Measurements from ENCODE around the gene NTRK2. TPM values are rescaled to one million over a fixed set of nuclear protein-coding genes. Genes with fewer than 3 reads are reported as not detected.

Gene NTRK2
- total RNA-seq, 1 donor from 2014 or later = 4.6 TPM

DNA sequence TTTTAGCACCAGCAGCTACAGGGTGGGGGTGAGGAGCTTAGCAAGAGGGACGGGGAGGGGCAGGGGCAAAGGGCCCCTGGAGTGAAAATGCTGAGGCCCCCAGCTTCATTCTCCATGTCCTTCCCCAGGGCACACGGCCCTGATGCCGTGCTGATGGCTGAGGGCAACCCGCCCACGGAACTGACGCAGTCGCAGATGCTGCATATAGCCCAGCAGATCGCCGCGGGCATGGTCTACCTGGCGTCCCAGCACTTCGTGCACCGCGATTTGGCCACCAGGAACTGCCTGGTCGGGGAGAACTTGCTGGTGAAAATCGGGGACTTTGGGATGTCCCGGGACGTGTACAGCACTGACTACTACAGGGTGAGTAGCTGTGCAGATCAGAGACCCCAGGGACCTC, 285.6 kb downstream of the NTRK2 start:
- no peak overlapping the region for H3K4me3 Mint-ChIP-seq (ENCODE audit: unreplicated experiment)
- H3K4me2 ChIP-seq (ENCODE audit: low read length) = no peak overlapping the region
- TF ChIP-seq EZH2 (IDR thresholded peaks at IDR 0.05; ENCODE audit: insufficient read depth, low read length) = no peak
- no peak for TF ChIP-seq CTCF (IDR thresholded peaks at IDR 0.05; ENCODE audit: insufficient read depth, low read depth, low read length)
- H2AFZ ChIP-seq (ENCODE audit: low read depth, low read length) = no peak overlapping the region
- H3K4me3 ChIP-seq (ENCODE audit: insufficient read depth, low read depth, low read length) = no peak overlapping the region
- no peaks in the 10 kb centered on the region for H3K36me3 ChIP-seq (ENCODE audit: insufficient read depth, low read length)
- H3K9ac ChIP-seq (ENCODE audit: low read length) = no peak overlapping the region
- H3K4me1 ChIP-seq (ENCODE audit: insufficient read depth, low read length) = peaks cover 5% of the 10 kb centered on the region
- H3K27ac Mint-ChIP-seq (ENCODE audit: unreplicated experiment) = peak overlapping the region; percentile 53
- no peak for FAIRE-seq
- H3K36me3 Mint-ChIP-seq (ENCODE audit: low read depth, unreplicated experiment) = no peaks in the 10 kb centered on the region
- no peak for DNase-seq (ENCODE audit: low read depth)
- H3K27me3 Mint-ChIP-seq (ENCODE audit: low read depth, unreplicated experiment) = peaks cover 12% of the 10 kb centered on the region
- H3K9me3 ChIP-seq (ENCODE audit: insufficient read depth, low read depth, low read length) = no peaks in the 10 kb centered on the region
- H3K27me3 ChIP-seq (ENCODE audit: insufficient read depth, low read length) = peaks cover 8% of the 10 kb centered on the region
- no peaks in the 10 kb centered on the region for H4K20me1 ChIP-seq (ENCODE audit: insufficient read depth, low read length)
- peaks cover 27% of the 10 kb centered on the region for H3K4me1 Mint-ChIP-seq (ENCODE audit: low read depth, unreplicated experiment)
- H3K9me3 Mint-ChIP-seq (ENCODE audit: unreplicated experiment) = peaks cover 5% of the 10 kb centered on the region
- H3K79me2 ChIP-seq (ENCODE audit: insufficient read depth, low read length) = no peaks in the 10 kb centered on the region
- no peak overlapping the region for H3K27ac ChIP-seq (ENCODE audit: low read depth, low read length)

DNA sequence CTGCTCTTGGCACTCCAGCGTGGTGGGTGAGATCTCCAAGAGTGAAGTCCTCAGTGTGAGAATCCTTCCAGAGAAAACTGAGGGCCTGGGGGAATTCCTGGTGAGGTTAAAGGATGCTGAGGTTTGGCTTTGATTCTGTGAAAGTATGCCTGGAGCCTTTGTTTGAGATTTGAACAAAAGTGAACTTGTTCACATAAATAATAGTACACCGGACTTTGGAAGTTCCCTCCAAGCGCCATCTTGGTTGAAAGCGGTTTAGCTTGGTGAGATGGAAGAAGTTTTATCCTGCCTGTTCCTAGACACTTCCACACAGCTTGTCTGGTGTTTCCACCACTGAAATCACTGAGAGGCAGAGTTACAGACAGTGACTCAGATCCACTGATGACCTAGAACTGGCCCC, 286.4 kb downstream of the NTRK2 start:
- Mint-ChIP-seq H3K9me3 (ENCODE audit: unreplicated experiment) (peaks cover 5% of the 10 kb centered on the region), H3K4me3 (ENCODE audit: unreplicated experiment) (no peak overlapping the region), H3K4me1 (ENCODE audit: low read depth, unreplicated experiment) (peaks cover 27% of the 10 kb centered on the region), H3K36me3 (ENCODE audit: low read depth, unreplicated experiment) (no peaks in the 10 kb centered on the region), H3K27me3 (ENCODE audit: low read depth, unreplicated experiment) (peaks cover 5% of the 10 kb centered on the region), H3K27ac (ENCODE audit: unreplicated experiment) (peak overlapping the region; percentile 95)
- Histone ChIP-seq H3K36me3 (ENCODE audit: insufficient read depth, low read length) (no peaks in the 10 kb centered on the region), H4K20me1 (ENCODE audit: insufficient read depth, low read length) (no peaks in the 10 kb centered on the region), H3K4me1 (ENCODE audit: insufficient read depth, low read length) (peaks cover 5% of the 10 kb centered on the region), H3K27ac (ENCODE audit: low read depth, low read length) (no peak overlapping the region), H2AFZ (ENCODE audit: low read depth, low read length) (no peak overlapping the region), H3K9ac (ENCODE audit: low read length) (no peak overlapping the region), H3K4me3 (ENCODE audit: insufficient read depth, low read depth, low read length) (no peak overlapping the region), H3K4me2 (ENCODE audit: low read length) (no peak overlapping the region), H3K27me3 (ENCODE audit: insufficient read depth, low read length) (peaks cover 8% of the 10 kb centered on the region), H3K9me3 (ENCODE audit: insufficient read depth, low read depth, low read length) (no peaks in the 10 kb centered on the region), H3K79me2 (ENCODE audit: insufficient read depth, low read length) (no peaks in the 10 kb centered on the region)
- TF ChIP-seq EZH2 (IDR thresholded peaks at IDR 0.05; ENCODE audit: insufficient read depth, low read length) = no peak
- no peak for TF ChIP-seq CTCF (IDR thresholded peaks at IDR 0.05; ENCODE audit: insufficient read depth, low read depth, low read length)
- no peak for FAIRE-seq
- peak; percentile 41 for DNase-seq (ENCODE audit: low read depth)

DNA sequence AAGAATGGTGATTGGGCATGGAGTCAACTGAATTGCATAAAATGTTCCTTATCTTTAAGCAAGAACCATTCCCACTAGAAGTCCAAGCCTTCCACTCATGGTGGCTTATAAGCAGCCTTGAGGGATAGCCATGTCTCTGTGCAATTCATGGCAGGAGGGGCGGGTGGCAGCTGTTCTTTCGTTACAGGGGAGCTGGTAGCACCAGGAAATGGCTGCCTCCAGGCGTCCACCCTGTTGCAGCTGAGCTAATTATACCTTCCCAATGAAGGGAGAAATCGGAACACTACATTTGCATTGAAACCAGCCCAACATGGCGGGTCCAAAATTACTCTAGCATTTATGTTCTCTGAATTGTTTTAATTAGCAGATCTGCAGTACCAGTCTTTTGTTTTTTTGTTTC, 289.8 kb downstream of the NTRK2 start:
- Mint-ChIP-seq H3K27me3 (ENCODE audit: low read depth, unreplicated experiment) (no peaks in the 10 kb centered on the region), H3K9me3 (ENCODE audit: unreplicated experiment) (peaks cover 7% of the 10 kb centered on the region), H3K4me1 (ENCODE audit: low read depth, unreplicated experiment) (peaks cover 15% of the 10 kb centered on the region), H3K27ac (ENCODE audit: unreplicated experiment) (no peak overlapping the region), H3K36me3 (ENCODE audit: low read depth, unreplicated experiment) (no peaks in the 10 kb centered on the region), H3K4me3 (ENCODE audit: unreplicated experiment) (no peak overlapping the region)
- DNase-seq (ENCODE audit: low read depth) (no peak), FAIRE-seq (no peak)
- no peak overlapping the region for H2AFZ ChIP-seq (ENCODE audit: low read depth, low read length)
- H3K4me1 ChIP-seq (ENCODE audit: insufficient read depth, low read length) = peaks cover 5% of the 10 kb centered on the region
- H3K9me3 ChIP-seq (ENCODE audit: insufficient read depth, low read depth, low read length) = no peaks in the 10 kb centered on the region
- H3K4me2 ChIP-seq (ENCODE audit: low read length) = no peak overlapping the region
- H3K27me3 ChIP-seq (ENCODE audit: insufficient read depth, low read length) = no peaks in the 10 kb centered on the region
- no peak overlapping the region for H3K27ac ChIP-seq (ENCODE audit: low read depth, low read length)
- H4K20me1 ChIP-seq (ENCODE audit: insufficient read depth, low read length) = no peaks in the 10 kb centered on the region
- no peaks in the 10 kb centered on the region for H3K79me2 ChIP-seq (ENCODE audit: insufficient read depth, low read length)
- no peak overlapping the region for H3K4me3 ChIP-seq (ENCODE audit: insufficient read depth, low read depth, low read length)
- H3K36me3 ChIP-seq (ENCODE audit: insufficient read depth, low read length) = no peaks in the 10 kb centered on the region
- TF ChIP-seq CTCF (IDR thresholded peaks at IDR 0.05; ENCODE audit: insufficient read depth, low read depth, low read length) (no peak), EZH2 (IDR thresholded peaks at IDR 0.05; ENCODE audit: insufficient read depth, low read length) (no peak)
- H3K9ac ChIP-seq (ENCODE audit: low read length) = no peak overlapping the region
